NCI-H226 (cell line): ENCODE results near the gene RND3.

Source experiments
- DNase-seq: peaks from one replicate; pipeline ENCODE4 v3.0.0-alpha.2; 2015

Gene RND3

GRCh38 chr2:150491943-150492342, 4.5 kb upstream of the RND3 start:
- DNase-seq: no peak

GRCh38 chr2:150491430-150491829, 4.0 kb upstream of the RND3 start:
- DNase-seq: no peak

DNA sequence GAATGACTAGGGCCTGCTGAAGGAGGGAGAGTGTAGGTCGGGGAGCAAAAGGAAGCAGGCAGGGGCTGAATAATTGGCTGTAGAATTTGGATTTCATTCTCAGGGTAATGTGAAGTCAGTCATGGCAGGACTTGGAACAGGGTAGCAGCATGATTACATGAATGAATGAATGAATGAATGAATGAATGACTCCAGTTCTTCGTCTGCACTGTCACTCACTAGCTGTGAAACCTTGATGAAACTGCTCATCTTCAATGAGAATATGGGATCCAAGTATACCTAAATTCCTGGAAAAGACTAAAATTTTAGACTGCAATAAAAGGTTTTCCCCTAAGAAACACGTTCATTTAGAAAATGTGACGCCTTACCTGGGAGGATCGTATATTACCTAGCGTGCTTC, 3.0 kb upstream of the RND3 start:
- DNase-seq: no peak

GRCh38 chr2:150486539-150487484, 655 bp downstream of the RND3 start:
- DNase-seq: no peak

GRCh38 chr2:150485871-150486538, 1.5 kb downstream of the RND3 start:
- peak; percentile 87 for DNase-seq

DNA sequence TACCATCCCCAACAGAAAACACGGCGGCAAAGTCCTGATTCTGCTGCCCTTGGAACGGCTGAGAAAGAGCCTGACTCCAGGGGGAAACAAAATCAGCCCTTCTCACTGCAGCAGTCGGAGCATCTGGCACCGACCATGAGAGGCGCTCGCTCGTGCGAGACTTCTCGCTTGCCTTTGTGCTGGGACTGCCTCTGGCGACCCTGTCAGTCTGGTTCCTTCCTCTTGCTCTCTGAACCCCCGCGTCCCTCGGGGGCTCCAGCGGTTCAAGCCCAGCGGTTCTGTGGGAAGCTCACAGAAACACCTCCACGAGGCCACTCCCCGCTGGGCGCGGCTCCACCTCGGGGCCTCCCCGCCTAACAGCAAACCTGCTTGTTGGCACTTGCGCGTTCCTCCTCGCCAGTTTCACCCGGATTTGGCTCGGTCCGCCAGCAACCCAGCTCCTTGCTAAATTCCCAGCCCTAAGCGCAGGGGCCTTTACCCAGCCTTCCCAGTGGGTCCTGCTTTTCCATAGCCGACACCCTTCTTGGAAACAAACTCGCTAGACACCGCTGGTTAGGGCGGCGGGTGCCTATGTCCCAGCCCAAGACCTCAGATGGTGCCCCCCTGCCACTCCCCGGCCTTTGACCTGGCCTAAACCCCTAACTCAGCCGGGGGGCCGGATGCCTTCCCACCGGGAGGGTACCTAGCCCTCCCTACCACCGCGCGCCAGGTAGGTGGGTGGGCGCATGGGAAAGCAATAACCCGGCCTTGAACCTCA, 2.2 kb downstream of the RND3 start:
- peak; percentile 75 for DNase-seq

GRCh38 chr2:150484461-150485021, 2.9 kb downstream of the RND3 start:
- DNase-seq: no peak

DNA sequence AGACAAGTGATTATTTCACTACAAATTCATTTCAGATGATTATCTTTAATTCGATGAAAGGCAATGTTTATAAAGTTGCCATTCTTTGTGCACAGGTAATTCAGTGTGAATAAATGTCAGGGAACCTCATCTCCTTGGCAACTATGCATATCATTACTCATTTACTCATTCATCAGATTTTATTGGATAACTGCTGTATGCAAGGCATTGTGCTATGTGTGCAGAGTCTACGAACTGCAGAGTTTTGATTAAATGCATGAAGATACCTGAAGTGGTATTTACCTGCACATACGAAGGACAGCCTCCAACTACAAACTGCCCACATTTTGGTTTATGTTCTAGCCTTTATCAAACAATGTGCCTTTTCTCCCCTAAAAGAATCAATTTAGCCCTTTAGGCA, 3.5 kb downstream of the RND3 start:
- DNase-seq: no peak

DNA sequence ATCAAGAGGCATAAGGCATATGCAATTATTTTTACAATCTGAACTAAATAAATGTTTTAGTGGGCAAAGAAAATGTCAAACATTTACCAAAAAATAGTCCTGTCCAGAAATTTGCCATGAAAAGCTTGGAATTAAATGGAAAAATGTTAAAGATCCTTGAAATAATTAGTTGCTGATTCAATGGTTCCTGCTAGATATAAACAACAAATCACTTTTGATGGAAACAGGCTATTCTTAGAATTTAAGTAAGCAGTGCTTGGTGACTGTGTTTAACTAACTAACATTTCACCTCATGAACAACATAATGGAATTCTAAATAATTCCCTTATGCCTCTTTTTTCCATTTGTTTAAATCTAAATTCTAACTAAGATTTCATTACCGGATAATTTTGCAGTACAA, 3.9 kb downstream of the RND3 start:
- DNase-seq: no peak

- DNase-seq: no peak
Observed at GRCh38 chr2:150482667-150483400, 4.6 kb downstream of the RND3 start.

DNA sequence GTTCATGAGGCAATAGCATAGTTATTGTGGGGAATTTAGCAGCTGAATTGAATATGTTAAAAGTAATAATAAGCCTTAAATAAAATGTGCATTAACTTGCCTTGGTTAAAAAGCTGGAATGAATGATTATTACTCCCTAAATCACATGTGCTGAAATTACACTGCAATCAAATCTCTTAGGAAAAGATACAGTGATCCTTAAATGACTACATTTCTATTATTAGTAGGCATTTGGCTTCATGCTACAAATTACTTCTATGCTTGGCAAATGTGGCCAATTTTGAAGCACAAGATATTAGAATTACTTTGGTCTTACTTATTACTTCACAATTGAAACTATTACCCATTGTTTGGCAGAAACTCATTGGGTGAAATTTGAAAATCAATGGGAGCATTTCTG, 5.4 kb downstream of the RND3 start:
- DNase-seq: no peak

DNA sequence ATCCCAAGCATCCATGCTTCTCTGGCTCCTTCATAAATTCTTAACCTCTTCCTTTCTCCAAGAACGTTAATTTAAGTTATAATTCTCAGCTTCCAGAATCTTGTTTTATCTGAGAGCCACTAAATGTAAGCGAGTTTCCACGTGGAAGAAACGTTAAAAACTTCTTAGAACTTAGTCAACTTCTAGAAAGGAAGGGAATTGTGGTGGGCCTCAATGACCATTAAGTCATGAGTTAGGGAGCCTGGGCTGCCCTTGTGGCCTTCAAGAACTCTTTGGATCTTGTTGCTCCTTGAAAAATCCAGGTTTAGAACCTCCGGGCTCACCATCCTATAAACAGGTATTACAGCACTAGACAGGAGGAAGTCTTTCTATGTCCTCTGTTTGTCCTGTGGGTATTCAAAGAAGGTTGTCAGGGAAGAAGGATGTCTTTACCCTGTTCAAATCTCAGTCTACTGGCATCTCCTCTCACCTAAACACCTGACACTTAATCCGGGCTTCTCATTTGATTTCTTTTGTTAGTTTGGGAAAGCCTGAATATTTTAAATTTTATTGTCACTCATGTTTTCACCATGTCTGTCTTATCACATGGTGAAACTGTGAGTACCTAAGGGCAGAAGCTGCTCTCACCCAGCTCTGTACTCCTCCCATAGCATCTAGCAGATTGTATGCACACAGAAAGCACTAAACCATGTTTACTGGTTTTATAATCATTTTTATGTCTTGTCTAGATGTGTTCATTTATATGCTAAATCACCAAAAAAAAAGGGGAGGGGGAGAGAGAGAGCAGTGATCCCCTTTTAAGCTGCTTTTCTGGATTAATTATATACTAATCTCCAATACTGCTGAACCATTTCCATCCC, 6.3 kb downstream of the RND3 start:
- no peak for DNase-seq

GRCh38 chr2:150480241-150480640, 7.2 kb downstream of the RND3 start:
- DNase-seq: no peak

DNA sequence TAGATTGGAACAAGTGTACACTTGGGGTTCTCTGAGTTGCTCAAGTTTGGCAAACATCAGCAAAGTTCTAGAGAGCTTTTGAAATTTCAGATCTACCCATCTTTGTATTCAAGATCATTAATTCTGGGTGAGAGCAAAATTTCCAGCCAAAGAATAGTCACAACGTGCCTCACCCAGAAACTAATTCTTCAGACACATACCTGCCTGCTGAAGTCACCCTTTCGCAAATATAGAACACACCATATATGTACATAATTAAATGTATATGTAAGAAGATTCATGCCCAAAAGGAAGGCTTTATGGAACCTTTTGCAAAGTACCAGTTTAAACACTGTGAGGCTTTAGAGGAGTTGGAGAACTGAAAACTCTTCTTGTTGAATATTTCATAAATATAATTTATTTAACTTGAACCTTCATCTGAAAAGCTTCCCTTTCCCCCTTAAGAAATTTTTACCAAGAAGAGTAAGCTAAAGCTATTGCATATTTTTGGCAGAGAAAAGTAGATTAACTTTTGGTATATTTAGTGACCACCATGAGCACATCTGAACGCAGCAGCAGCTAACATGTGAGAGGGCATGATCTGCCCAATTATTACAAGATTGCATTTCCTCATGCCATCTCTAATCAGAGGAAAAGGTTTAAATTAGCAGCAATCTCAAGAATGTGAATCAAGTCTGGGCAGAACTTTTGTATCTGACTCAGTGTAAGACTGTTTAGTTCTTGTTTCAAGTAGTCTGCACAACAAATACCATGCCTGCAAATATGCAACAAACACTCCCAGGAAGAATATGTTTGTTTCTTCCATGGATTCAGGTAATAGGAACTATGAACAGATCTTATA, 8.2 kb downstream of the RND3 start:
- DNase-seq: peak; percentile 51

DNA sequence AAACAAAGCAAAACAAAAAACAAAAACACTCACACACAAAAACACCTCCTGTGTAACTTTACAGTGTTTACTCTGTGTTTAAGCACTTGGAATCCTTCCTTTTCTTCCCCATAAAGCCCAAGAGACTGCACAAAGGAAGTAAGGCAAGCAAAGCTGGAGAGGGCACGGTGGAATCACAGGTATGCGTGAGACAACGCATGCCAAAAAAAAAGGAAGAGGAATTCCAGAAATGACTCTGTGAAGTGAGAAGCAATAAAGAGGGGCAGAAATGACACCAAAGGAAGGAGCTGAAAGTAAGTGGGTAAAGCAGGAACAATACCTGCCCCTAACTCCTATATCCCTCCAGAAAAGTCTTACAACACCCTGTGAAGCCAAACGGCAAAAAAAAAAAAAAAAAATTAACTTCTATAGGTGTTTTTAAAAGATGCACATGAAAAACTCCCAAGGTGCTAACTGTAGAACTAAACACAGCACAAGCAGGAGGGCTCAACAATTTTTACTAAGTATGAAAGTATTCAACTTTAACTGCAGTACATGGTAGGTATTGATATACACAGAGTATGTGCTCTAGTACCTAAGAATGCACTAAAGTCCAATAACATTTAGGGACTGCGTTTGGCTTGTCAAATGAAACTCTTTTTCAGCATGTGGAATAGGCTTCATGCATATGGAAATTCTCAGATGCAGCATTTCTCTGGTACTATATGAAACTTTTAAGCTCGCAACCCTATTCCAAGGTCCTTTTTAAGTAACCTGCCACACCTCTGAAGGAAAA, 9.1 kb downstream of the RND3 start:
- DNase-seq: peak; percentile 69

DNA sequence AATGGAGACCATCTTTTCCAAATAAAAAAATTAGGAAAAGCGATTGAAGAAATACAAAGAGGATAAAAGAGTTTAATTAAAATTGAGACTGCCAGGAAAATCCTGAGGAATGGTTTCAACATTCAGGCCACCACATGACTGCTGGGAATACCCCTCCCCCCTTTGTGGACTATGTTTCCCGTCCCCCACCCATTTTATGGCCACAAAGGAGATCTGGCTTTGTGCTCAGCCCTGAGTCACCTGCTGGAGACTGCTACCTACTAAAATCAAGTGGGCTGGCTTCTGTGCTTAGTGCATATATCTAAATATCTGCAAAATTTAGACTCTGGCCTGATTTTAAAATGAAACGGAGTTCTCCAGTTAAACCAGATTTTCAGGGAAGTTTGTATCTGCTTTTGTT, 10.1 kb downstream of the RND3 start:
- DNase-seq: no peak

GRCh38 chr2:150476809-150477302, 10.6 kb downstream of the RND3 start:
- no peak for DNase-seq

DNA sequence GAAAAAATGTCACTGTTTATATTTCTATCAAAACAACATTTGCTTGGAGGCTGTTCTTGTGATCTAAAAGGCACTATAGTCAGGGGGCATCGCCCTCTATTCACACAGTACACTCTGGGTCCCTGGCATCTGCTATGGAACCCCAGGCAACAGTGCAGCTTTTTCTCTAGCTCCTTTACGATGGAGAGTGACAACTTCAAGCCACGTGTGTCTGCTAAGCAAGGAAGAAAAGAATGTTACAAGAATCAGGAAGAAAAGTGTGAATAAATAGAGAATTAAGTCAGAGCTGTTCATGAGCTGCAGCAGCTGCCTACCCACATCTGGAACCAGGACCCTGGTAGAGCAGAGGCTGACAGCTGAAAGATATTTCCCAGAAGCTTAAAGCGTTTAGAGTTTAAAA, 11.2 kb downstream of the RND3 start:
- DNase-seq: no peak

GRCh38 chr2:150475479-150476250, 11.8 kb downstream of the RND3 start:
- DNase-seq: no peak
